ENCODE results near the gene HTT.

GRCh38 chr4:3062471-3062870 is 12.0 kb upstream of the HTT start:
- TF ChIP-seq, protein P1, sequence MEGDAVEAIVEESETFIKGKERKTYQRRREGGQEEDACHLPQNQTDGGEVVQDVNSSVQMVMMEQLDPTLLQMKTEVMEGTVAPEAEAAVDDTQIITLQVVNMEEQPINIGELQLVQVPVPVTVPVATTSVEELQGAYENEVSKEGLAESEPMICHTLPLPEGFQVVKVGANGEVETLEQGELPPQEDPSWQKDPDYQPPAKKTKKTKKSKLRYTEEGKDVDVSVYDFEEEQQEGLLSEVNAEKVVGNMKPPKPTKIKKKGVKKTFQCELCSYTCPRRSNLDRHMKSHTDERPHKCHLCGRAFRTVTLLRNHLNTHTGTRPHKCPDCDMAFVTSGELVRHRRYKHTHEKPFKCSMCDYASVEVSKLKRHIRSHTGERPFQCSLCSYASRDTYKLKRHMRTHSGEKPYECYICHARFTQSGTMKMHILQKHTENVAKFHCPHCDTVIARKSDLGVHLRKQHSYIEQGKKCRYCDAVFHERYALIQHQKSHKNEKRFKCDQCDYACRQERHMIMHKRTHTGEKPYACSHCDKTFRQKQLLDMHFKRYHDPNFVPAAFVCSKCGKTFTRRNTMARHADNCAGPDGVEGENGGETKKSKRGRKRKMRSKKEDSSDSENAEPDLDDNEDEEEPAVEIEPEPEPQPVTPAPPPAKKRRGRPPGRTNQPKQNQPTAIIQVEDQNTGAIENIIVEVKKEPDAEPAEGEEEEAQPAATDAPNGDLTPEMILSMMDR (IDR thresholded peaks at IDR 0.05): no peak
- no peak for TF ChIP-seq POLR2A (IDR thresholded peaks at IDR 0.05)
